ENCODE results near the gene PI4K2A.
"Not testable (repeated sequence)": the region's sequence is repeated elsewhere in the genome, so short reads cannot be mapped to it uniquely, and the experiment has no call there.

Gene PI4K2A

DNA sequence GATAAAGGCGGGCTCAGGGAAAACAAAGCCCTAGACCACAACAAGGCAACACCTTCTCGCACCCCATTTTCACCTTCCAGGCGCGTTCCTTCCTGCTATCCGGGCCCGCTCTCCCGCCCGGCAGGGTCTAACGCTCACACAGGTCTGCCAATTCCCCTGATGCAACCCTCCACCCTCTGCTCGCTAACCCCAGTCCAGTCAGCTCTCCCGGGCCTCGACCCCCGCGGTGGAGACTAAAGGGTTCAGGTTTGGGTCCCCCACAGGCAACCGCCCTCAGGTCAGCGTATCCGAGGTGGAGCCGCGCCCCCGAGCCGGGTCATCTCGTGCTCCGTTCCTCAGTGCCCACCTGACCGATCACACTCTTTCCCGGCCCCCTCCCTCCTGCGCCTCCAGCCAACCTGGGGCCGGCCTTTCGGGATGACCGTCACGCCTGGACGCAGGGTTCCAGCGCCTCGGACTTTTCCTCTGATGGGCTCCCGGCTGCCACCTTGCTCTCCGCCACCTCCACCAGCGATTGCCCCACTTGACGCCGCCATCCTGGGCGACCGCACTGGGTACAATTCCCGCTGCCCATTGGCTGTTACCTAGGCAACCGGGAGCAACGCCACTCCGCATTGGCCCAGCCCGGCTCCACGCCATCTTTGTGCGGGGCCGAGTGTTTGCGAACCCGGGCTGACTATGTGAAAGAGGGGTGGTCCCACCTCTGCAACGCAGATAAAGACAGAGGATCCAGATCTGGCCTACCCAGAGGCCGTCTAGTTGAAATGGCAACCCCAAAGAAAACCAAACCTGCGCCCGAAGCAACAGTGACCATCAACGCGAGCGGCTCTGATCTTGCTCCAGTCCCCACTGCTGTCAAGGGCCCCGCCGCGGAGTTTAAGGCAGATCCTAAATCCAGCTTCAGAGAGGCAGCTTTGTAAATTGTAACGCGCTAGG is 7.3 kb upstream of the PI4K2A start, which contains the start of gene MORN4:
MORN4 (minus strand) TSS at position 552 of the 936 bp plus-strand sequence. CDS start 13,847 bp downstream, outside the sequence.
- no peak within 1 kb of the TSS for H2BK5ac ChIP-seq (ENCODE audit: low read depth, low read length, poor library complexity)
- peaks cover 2% of the 10 kb centered on the region for H3K79me2 ChIP-seq (ENCODE audit: control insufficient read depth, insufficient read depth, low read length, poor library complexity)
- H3K14ac ChIP-seq (ENCODE audit: low read length), result peak within 1 kb of the TSS; percentile 21
- H3K4me3 ChIP-seq (ENCODE audit: low read depth, low read length), result peak within 1 kb of the TSS; percentile 86
- no peaks in the 10 kb centered on the region for H3K36me3 ChIP-seq (ENCODE audit: control insufficient read depth in 1 of 2, insufficient read depth in 2 of 2, low read length in 2 of 2)
- peak within 1 kb of the TSS; percentile 80 for H2AFZ ChIP-seq (ENCODE audit: insufficient read depth, low read length, poor library complexity)
- H4K12ac ChIP-seq (ENCODE audit: low read depth, low read length), result peak within 1 kb of the TSS; percentile 78
- no peak within 1 kb of the TSS for H2AK5ac ChIP-seq (ENCODE audit: low read length)
- H3K9ac ChIP-seq (ENCODE audit: low read length), result peak within 1 kb of the TSS; percentile 30
- no peak within 1 kb of the TSS for H3K27ac ChIP-seq (ENCODE audit: low read depth, low read length)
- H3K4me2 ChIP-seq (ENCODE audit: low read length), result peak within 1 kb of the TSS; percentile 89
- H4K91ac ChIP-seq (ENCODE audit: low read depth, low read length), result peak within 1 kb of the TSS; percentile 75
- no peaks in the 10 kb centered on the region for H3K9me3 ChIP-seq (ENCODE audit: insufficient read depth, low read depth, low read length)
- H4K8ac ChIP-seq (ENCODE audit: low read depth, low read length), result peak within 1 kb of the TSS; percentile 93
- peaks cover 1% of the 10 kb centered on the region for H3K79me1 ChIP-seq (ENCODE audit: low read length)
- DNase-seq, result peak; percentile 88 to 98
- H3K23ac ChIP-seq (ENCODE audit: low read length), result no peak within 1 kb of the TSS
- H3K27me3 ChIP-seq (ENCODE audit: insufficient read depth, low read length), result no peaks in the 10 kb centered on the region
- H3K18ac ChIP-seq (ENCODE audit: low read length), result peak within 1 kb of the TSS; percentile 73
- peak within 1 kb of the TSS; percentile 35 for H3K4ac ChIP-seq (ENCODE audit: low read depth, low read length)
- no peak within 1 kb of the TSS for H2BK12ac ChIP-seq (ENCODE audit: low read length)
- H3K4me1 ChIP-seq (ENCODE audit: control insufficient read depth in 1 of 2, insufficient read depth in 2 of 2, low read length in 2 of 2), result peaks cover 3 to 6% of the 10 kb centered on the region in 2 experiments
- no CpG with 5 or more reads among the region's 62 CpGs for WGBS (ENCODE audit: extremely low coverage, insufficient coverage, insufficient read length)
- peak within 1 kb of the TSS; percentile 46 for H2BK120ac ChIP-seq (ENCODE audit: insufficient read depth, low read length, poor library complexity)

DNA sequence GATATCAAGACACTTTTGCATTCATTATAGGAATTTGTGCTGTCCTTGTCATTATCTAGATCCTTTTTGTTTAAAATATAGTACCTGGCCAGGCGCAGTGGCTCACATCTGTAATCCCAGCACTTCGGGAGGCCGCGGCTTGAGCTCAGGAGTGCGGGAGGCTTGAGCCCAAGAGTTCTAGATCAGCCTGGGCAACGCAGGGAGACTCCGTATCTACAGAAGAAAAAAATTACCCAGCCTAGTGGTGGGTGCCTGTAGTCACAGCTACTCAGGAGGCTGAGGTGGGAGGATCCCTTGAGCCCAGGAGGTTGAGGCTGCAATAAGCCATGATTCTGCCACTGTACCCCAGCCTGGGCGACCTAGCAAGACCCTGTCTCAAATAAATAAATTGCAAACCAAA is 6.5 kb upstream of the PI4K2A start:
- Histone ChIP-seq H2BK12ac (ENCODE audit: low read length) (no peak overlapping the region), H3K4ac (ENCODE audit: low read depth, low read length) (no peak overlapping the region), H3K27ac (ENCODE audit: low read depth, low read length) (no peak overlapping the region), H2BK120ac (ENCODE audit: insufficient read depth, low read length, poor library complexity) (no peak overlapping the region), H4K12ac (ENCODE audit: low read depth, low read length) (no peak overlapping the region), H3K36me3 (ENCODE audit: control insufficient read depth in 1 of 2, insufficient read depth in 2 of 2, low read length in 2 of 2) (no peaks in the 10 kb centered on the region), H3K79me1 (ENCODE audit: low read length) (peaks cover 1% of the 10 kb centered on the region), H3K4me3 (ENCODE audit: low read depth, low read length) (no peak overlapping the region), H2AK5ac (ENCODE audit: low read length) (no peak overlapping the region), H3K14ac (ENCODE audit: low read length) (no peak overlapping the region), H2AFZ (ENCODE audit: insufficient read depth, low read length, poor library complexity) (peak overlapping the region; percentile 80), H3K4me2 (ENCODE audit: low read length) (peak overlapping the region; percentile 89), H3K18ac (ENCODE audit: low read length) (no peak overlapping the region), H2BK5ac (ENCODE audit: low read depth, low read length, poor library complexity) (no peak overlapping the region), H3K27me3 (ENCODE audit: insufficient read depth, low read length) (no peaks in the 10 kb centered on the region), H3K9me3 (ENCODE audit: insufficient read depth, low read depth, low read length) (no peaks in the 10 kb centered on the region), H3K9ac (ENCODE audit: low read length) (no peak overlapping the region), H4K91ac (ENCODE audit: low read depth, low read length) (no peak overlapping the region), H3K23ac (ENCODE audit: low read length) (no peak overlapping the region), H4K8ac (ENCODE audit: low read depth, low read length) (peak overlapping the region; percentile 88), H3K4me1 (ENCODE audit: control insufficient read depth in 1 of 2, insufficient read depth in 2 of 2, low read length in 2 of 2) (peaks cover 3 to 6% of the 10 kb centered on the region in 2 experiments), H3K79me2 (ENCODE audit: control insufficient read depth, insufficient read depth, low read length, poor library complexity) (peaks cover 2% of the 10 kb centered on the region)
- no CpG with 5 or more reads among the region's 8 CpGs for WGBS (ENCODE audit: extremely low coverage, insufficient coverage, insufficient read length)
- DNase-seq, result peak; percentile 27 to 73

DNA sequence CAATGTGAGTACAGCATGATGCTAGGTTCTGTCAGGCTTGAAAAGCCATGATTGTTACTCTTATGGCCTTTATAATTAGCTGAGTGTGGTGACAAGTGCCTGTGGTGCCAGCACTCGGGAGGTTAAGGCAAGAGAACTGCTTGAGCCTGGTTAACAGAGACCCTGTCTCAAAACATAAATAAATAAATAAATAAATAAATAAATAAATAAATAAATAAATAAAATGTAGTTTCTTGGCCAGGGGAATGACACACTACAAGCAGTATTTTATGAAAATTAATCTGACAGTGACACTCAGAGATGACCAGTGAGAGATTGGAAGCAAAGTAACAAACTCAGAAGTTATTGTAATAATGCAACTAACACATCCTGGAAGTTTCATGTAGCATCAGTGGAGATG is 4.9 kb upstream of the PI4K2A start:
- Histone ChIP-seq H3K23ac (ENCODE audit: low read length) (no peak overlapping the region), H3K14ac (ENCODE audit: low read length) (no peak overlapping the region), H3K4me3 (ENCODE audit: low read depth, low read length) (no peak overlapping the region), H3K9me3 (ENCODE audit: insufficient read depth, low read depth, low read length) (no peaks in the 10 kb centered on the region), H3K27ac (ENCODE audit: low read depth, low read length) (no peak overlapping the region), H2BK5ac (ENCODE audit: low read depth, low read length, poor library complexity) (no peak overlapping the region), H3K36me3 (ENCODE audit: control insufficient read depth in 1 of 2, insufficient read depth in 2 of 2, low read length in 2 of 2) (no peaks in the 10 kb centered on the region), H3K4me2 (ENCODE audit: low read length) (no peak overlapping the region), H2AK5ac (ENCODE audit: low read length) (no peak overlapping the region), H3K18ac (ENCODE audit: low read length) (no peak overlapping the region), H2BK12ac (ENCODE audit: low read length) (no peak overlapping the region), H4K12ac (ENCODE audit: low read depth, low read length) (no peak overlapping the region), H4K8ac (ENCODE audit: low read depth, low read length) (no peak overlapping the region), H2AFZ (ENCODE audit: insufficient read depth, low read length, poor library complexity) (no peak overlapping the region), H2BK120ac (ENCODE audit: insufficient read depth, low read length, poor library complexity) (no peak overlapping the region), H3K79me1 (ENCODE audit: low read length) (peaks cover 1% of the 10 kb centered on the region), H3K9ac (ENCODE audit: low read length) (no peak overlapping the region), H3K27me3 (ENCODE audit: insufficient read depth, low read length) (no peaks in the 10 kb centered on the region), H3K4me1 (ENCODE audit: control insufficient read depth in 1 of 2, insufficient read depth in 2 of 2, low read length in 2 of 2) (peaks cover 3 to 6% of the 10 kb centered on the region in 2 experiments), H4K91ac (ENCODE audit: low read depth, low read length) (no peak overlapping the region), H3K79me2 (ENCODE audit: control insufficient read depth, insufficient read depth, low read length, poor library complexity) (peaks cover 2% of the 10 kb centered on the region), H3K4ac (ENCODE audit: low read depth, low read length) (no peak overlapping the region)
- WGBS (ENCODE audit: extremely low coverage, insufficient coverage, insufficient read length), result no CpG with 5 or more reads among the region's 1 CpG
- no peak for DNase-seq

DNA sequence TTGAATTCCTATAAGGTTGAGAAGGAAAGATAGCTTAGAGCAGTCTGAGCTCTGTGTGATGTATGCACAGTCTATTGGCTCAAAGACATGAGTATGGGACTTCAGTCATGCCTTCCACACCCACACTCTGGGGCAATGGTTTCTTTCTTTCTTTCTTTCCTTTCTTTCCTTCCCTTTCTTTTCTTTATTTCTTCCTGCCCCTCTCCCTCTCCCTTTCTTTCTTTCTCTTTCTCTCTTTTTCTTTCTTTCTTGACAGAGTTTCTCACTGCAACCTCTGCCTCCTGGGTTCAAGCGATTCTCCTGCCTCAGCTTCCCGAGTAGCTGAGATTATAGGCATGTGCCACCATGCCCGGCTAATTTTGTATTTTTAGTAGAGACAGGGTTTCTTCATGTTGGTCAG is 1.4 kb upstream of the PI4K2A start:
- not testable (repeated sequence) for H3K79me2 ChIP-seq (ENCODE audit: control insufficient read depth, insufficient read depth, low read length, poor library complexity); H3K27ac ChIP-seq (ENCODE audit: low read depth, low read length)

More for the DNA sequence above, 1.4 kb upstream of the PI4K2A start:
- not testable (repeated sequence) for H3K9me3 ChIP-seq (ENCODE audit: insufficient read depth, low read depth, low read length); H4K8ac ChIP-seq (ENCODE audit: low read depth, low read length); H2BK12ac ChIP-seq (ENCODE audit: low read length); H2BK120ac ChIP-seq (ENCODE audit: insufficient read depth, low read length, poor library complexity); H2BK5ac ChIP-seq (ENCODE audit: low read depth, low read length, poor library complexity); H3K4me3 ChIP-seq (ENCODE audit: low read depth, low read length); H3K18ac ChIP-seq (ENCODE audit: low read length); H3K27me3 ChIP-seq (ENCODE audit: insufficient read depth, low read length); H3K23ac ChIP-seq (ENCODE audit: low read length); H2AFZ ChIP-seq (ENCODE audit: insufficient read depth, low read length, poor library complexity); H4K12ac ChIP-seq (ENCODE audit: low read depth, low read length); H2AK5ac ChIP-seq (ENCODE audit: low read length); H3K9ac ChIP-seq (ENCODE audit: low read length); H3K79me1 ChIP-seq (ENCODE audit: low read length); H3K4ac ChIP-seq (ENCODE audit: low read depth, low read length); H3K14ac ChIP-seq (ENCODE audit: low read length); H3K36me3 ChIP-seq (ENCODE audit: control insufficient read depth in 1 of 2, insufficient read depth in 2 of 2, low read length in 2 of 2); DNase-seq; H3K4me1 ChIP-seq (ENCODE audit: control insufficient read depth in 1 of 2, insufficient read depth in 2 of 2, low read length in 2 of 2); H4K91ac ChIP-seq (ENCODE audit: low read depth, low read length); H3K4me2 ChIP-seq (ENCODE audit: low read length)
- WGBS (ENCODE audit: extremely low coverage, insufficient coverage, insufficient read length), result no CpG with 5 or more reads among the region's 3 CpGs
